IMR-90 (cell line): ENCODE data around the gene LAS1L. TPM values are rescaled to one million over a fixed set of nuclear protein-coding genes. Genes with fewer than 3 reads are reported as not detected.

Experiments used
- ATAC-seq: fragments of 200-7000 bp; cut with Tn5 transposase; 2 replicates; pipeline ENCODE4 v1.9.1; 2020; ENCODE audit warnings: low read depth, mild to moderate bottlenecking, moderate library complexity
- BruUV-seq: library from RNA; stranded (reverse); fragments of 400-500 nt; replicated peaks from 2 replicates; lab custom pipeline; 2021; lab: Mats Ljungman, UMichigan
- CTCF ChIA-PET: fragments of 300-600 bp; formaldehyde crosslinking; extraction: SDS; loops from one replicate; lab custom pipeline; 2021; ENCODE audit warnings: antibody characterized with exemption; lab: Yijun Ruan, JAX
- POLR2A ChIA-PET: fragments of 300-600 bp; sonication (Branson Sonifier 250); formaldehyde crosslinking; loops from one replicate; lab custom pipeline; 2022; ENCODE audit warnings: antibody characterized with exemption; ENCODE audit not compliant: unreplicated experiment; lab: Charles Lee
- DNase-seq: peaks from one replicate; pipeline ENCODE4 v3.0.0; 2013
- H2AFZ ChIP-seq: replicated peaks from 2 replicates; pipeline ENCODE3; 2013; ENCODE audit warnings: low read length, mild to moderate bottlenecking; ENCODE audit not compliant: poor library complexity
- H2AK5ac ChIP-seq: 2 replicates; pipeline ENCODE4 v1.6.1; 2013; ENCODE audit warnings: low read depth, low read length, inconsistent platforms
- H2AK9ac ChIP-seq: replicated peaks from 2 replicates; pipeline ENCODE3; 2013; ENCODE audit warnings: mild to moderate bottlenecking, low read depth, low read length, moderate library complexity; ENCODE audit not compliant: poor library complexity
- H2BK120ac ChIP-seq: 2 replicates; pipeline ENCODE4 v1.6.1; 2013; ENCODE audit warnings: low read depth, low read length, inconsistent platforms
- H2BK15ac ChIP-seq: 3 replicates; pipeline ENCODE4 v1.6.1; 2013; ENCODE audit warnings: low read depth, low read length, inconsistent platforms
- H2BK20ac ChIP-seq: 2 replicates; pipeline ENCODE4 v1.6.1; 2013; ENCODE audit warnings: low read depth, mild to moderate bottlenecking, inconsistent platforms, low read length, moderate library complexity
- H2BK5ac ChIP-seq: 2 replicates; pipeline ENCODE4 v1.6.1; 2013; ENCODE audit warnings: mild to moderate bottlenecking, low read depth, low read length, inconsistent platforms; ENCODE audit not compliant: poor library complexity, severe bottlenecking
- H3K14ac ChIP-seq: replicated peaks from 2 replicates; pipeline ENCODE4 v1.6.1; 2013; ENCODE audit warnings: low read depth, low read length, inconsistent platforms
- H3K18ac ChIP-seq: 2 replicates; pipeline ENCODE4 v1.6.1; 2013; ENCODE audit warnings: low read depth, low read length, control low read depth
- H3K23ac ChIP-seq: 2 replicates; pipeline ENCODE4 v1.6.1; 2013; ENCODE audit warnings: low read depth, low read length, inconsistent platforms
- H3K27ac ChIP-seq: 2 replicates; pipeline ENCODE4 v1.5.1; 2013; ENCODE audit warnings: mild to moderate bottlenecking, control low read depth, low read length; ENCODE audit not compliant: insufficient read depth
- H3K27me3 ChIP-seq: 2 replicates; pipeline ENCODE4 v1.6.1; 2013; ENCODE audit warnings: low read length; ENCODE audit not compliant: control insufficient read depth, insufficient read depth
- H3K36me3 ChIP-seq: 2 replicates; pipeline ENCODE4 v1.6.1; 2013; ENCODE audit warnings: low read length, mixed read lengths; ENCODE audit not compliant: control insufficient read depth, insufficient read depth
- H3K4ac ChIP-seq: 2 replicates; pipeline ENCODE4 v1.6.1; 2013; ENCODE audit warnings: low read depth, low read length, inconsistent platforms
- H3K4me1 ChIP-seq: 2 replicates; pipeline ENCODE4 v1.6.1; 2013; ENCODE audit warnings: low read length, mixed read lengths; ENCODE audit not compliant: control insufficient read depth, insufficient read depth
- H3K4me2 ChIP-seq: 2 replicates; pipeline ENCODE4 v1.6.1; 2013; ENCODE audit warnings: low read depth, mild to moderate bottlenecking, control low read depth, low read length, moderate library complexity
- H3K4me3 ChIP-seq: 2 replicates; pipeline ENCODE4 v1.5.1; 2013; ENCODE audit warnings: low read depth, mild to moderate bottlenecking, control low read depth, low read length, moderate library complexity; ENCODE audit not compliant: insufficient read depth
- H3K56ac ChIP-seq: 2 replicates; pipeline ENCODE4 v1.6.1; 2013; ENCODE audit warnings: low read length, inconsistent platforms; ENCODE audit not compliant: insufficient read depth; ENCODE audit errors: extremely low read depth
- H3K79me1 ChIP-seq, 2 experiments: 2 replicates each; pipeline ENCODE4 v1.6.1; 2013; ENCODE audit warnings: low read length in 2 of 2, inconsistent platforms in 1 of 2, low read depth in 1 of 2
- H3K9ac ChIP-seq: 2 replicates; pipeline ENCODE4 v1.6.1; 2013; ENCODE audit warnings: low read depth, low read length, control low read depth
- H3K9me1 ChIP-seq: 2 replicates; pipeline ENCODE4 v1.6.1; 2013; ENCODE audit warnings: low read length, inconsistent platforms; ENCODE audit not compliant: insufficient read depth
- H3K9me3 ChIP-seq: 2 replicates; pipeline ENCODE4 v1.6.1; 2013; ENCODE audit warnings: low read length; ENCODE audit not compliant: control insufficient read depth, insufficient read depth
- H4K20me1 ChIP-seq: 2 replicates; pipeline ENCODE4 v1.6.1; 2013; ENCODE audit warnings: low read length, inconsistent platforms; ENCODE audit not compliant: insufficient read depth
- H4K5ac ChIP-seq: 2 replicates; pipeline ENCODE4 v1.6.1; 2013; ENCODE audit warnings: mild to moderate bottlenecking, low read depth, low read length, control low read depth
- H4K8ac ChIP-seq, 2 experiments: 2 replicates each; pipeline ENCODE4 v1.6.1; 2013; ENCODE audit warnings: low read depth in 2 of 2, low read length in 2 of 2, control low read depth in 1 of 2, inconsistent platforms in 1 of 2
- H4K91ac ChIP-seq: 2 replicates; pipeline ENCODE4 v1.6.1; 2013; ENCODE audit warnings: low read depth, low read length, inconsistent platforms; ENCODE audit not compliant: insufficient read depth
- BHLHE40 ChIP-seq: fragments of 150-350 bp; IDR thresholded peaks from 2 replicates; pipeline ENCODE4 v1.6.1; 2016; ENCODE audit warnings: mild to moderate bottlenecking, low read depth, low read length
- CEBPB ChIP-seq: IDR thresholded peaks from 2 replicates; pipeline ENCODE4 v1.6.1; 2012; ENCODE audit warnings: low read depth, low read length, improper control_type of control experiment
- CHD1 ChIP-seq: IDR thresholded peaks from 2 replicates; pipeline ENCODE4 v1.6.1; 2012; ENCODE audit warnings: low read depth, low read length, improper control_type of control experiment
- FOS ChIP-seq: fragments of 150-350 bp; IDR thresholded peaks from 2 replicates; pipeline ENCODE4 v1.6.1; 2016; ENCODE audit warnings: low read depth, low read length
- MAFK ChIP-seq: IDR thresholded peaks from 2 replicates; pipeline ENCODE4 v1.6.1; 2012; ENCODE audit warnings: low read depth, low read length, improper control_type of control experiment
- MAZ ChIP-seq: IDR thresholded peaks from 2 replicates; pipeline ENCODE4 v1.6.1; 2012; ENCODE audit warnings: low read depth, mild to moderate bottlenecking, low read length, improper control_type of control experiment, moderate library complexity, borderline replicate concordance
- MXI1 ChIP-seq: IDR thresholded peaks from 2 replicates; pipeline ENCODE4 v1.6.1; 2012; ENCODE audit warnings: low read depth, mild to moderate bottlenecking, low read length, moderate library complexity, borderline replicate concordance
- NFE2L2 ChIP-seq: fragments of 150-350 bp; IDR thresholded peaks from 2 replicates; pipeline ENCODE4 v1.6.1; 2016; ENCODE audit warnings: low read depth, mild to moderate bottlenecking, low read length
- POLR2A ChIP-seq: IDR thresholded peaks from 2 replicates; pipeline ENCODE4 v1.6.1; 2012; ENCODE audit warnings: mild to moderate bottlenecking, low read depth, low read length
- RAD21 ChIP-seq: IDR thresholded peaks from 2 replicates; pipeline ENCODE4 v1.6.1; 2012; ENCODE audit warnings: low read length, improper control_type of control experiment
- RCOR1 ChIP-seq: IDR thresholded peaks from 2 replicates; pipeline ENCODE4 v1.6.1; 2012; ENCODE audit warnings: mild to moderate bottlenecking, low read length, improper control_type of control experiment; ENCODE audit not compliant: insufficient replicate concordance
- RFX5 ChIP-seq: IDR thresholded peaks from 2 replicates; pipeline ENCODE4 v1.8.0; 2012; ENCODE audit warnings: low read depth, mild to moderate bottlenecking, low read length, moderate library complexity
- SMC3 ChIP-seq: fragments of 150-350 bp; IDR thresholded peaks from 2 replicates; pipeline ENCODE4 v1.6.1; 2016; ENCODE audit warnings: low read depth, mild to moderate bottlenecking, antibody characterized with exemption, low read length, moderate library complexity
- dilution Hi-C: fragments of 300-500 bp; cut with HindIII; formaldehyde crosslinking; loops from one replicate; pipeline ENCODE4 v1.14.3; 2018; ENCODE audit warnings: low sequenced_read_pairs; ENCODE audit not compliant: unreplicated experiment
- in situ Hi-C: fragments of 300-500 bp; cut with MboI; formaldehyde crosslinking; loops from 3 replicates; pipeline ENCODE4 v1.14.3; 2019; ENCODE audit warnings: low sequenced_read_pairs, inconsistent platforms, mixed read lengths
- intact Hi-C: fragments of 100-400 bp; cut with micrococcal nuclease; formaldehyde crosslinking; loops from 2 replicates; pipeline ENCODE4 v1.10.0; 2022
- polyA plus RNA-seq, 3 experiments: library from polyadenylated mRNA; depleted of rRNA; stranded (reverse); fragments of >200 nt; gene quantifications; 2 replicates each; pipeline ENCODE4 v1.2.3, GENCODE V29; 2012; ENCODE audit warnings: low replicate concordance in 1 of 3
- total RNA-seq: library from RNA; depleted of rRNA; stranded (reverse); fragments of >200 nt; gene quantifications from 2 replicates; pipeline ENCODE4 v1.2.3, GENCODE V29; 2012
- TF ChIP-seq, protein P1 (sequence below): fragments of 150-350 bp; IDR thresholded peaks from 2 replicates; pipeline ENCODE4 v1.6.1; 2017; ENCODE audit warnings: mild to moderate bottlenecking, antibody characterized with exemption, low read length, low read depth
- TF ChIP-seq, protein P2 (sequence below): fragments of 150-350 bp; IDR thresholded peaks from 2 replicates; pipeline ENCODE4 v1.6.1; 2016; ENCODE audit warnings: low read depth, mild to moderate bottlenecking, low read length, moderate library complexity, borderline replicate concordance
- TF ChIP-seq, protein P3 (sequence below): conservative IDR thresholded peaks from 2 replicates; pipeline ENCODE4 v1.5.1; 2012; ENCODE audit warnings: mild to moderate bottlenecking, low read depth, low read length, improper control_type of control experiment

LAS1L gene
- total and polyA plus RNA-seq, 2 of the 4 experiments (the other 2 are of a cell fraction): 22.8 to 29.2 TPM

DNA sequence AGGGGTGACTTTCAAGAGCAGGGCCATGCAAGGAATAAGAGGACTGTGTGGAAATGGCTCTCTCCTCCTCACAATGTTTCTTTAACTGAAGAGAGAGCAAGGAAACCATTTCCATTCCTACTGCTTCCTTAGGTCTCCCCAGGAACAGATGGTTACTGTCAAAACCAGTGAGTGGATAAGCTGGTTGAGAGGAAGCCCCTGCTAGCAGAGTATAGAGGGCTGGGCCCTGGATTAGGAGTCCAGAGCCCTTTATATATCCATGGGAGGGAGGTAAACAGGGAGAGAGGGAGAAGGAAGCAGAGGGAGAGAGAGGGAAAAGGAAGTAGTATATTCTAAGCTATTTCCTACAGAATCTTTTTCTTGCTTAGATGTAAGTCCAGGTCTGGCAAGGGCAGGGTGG lies 43.8 kb upstream of the LAS1L start:
- H3K4me2 ChIP-seq: no peak overlapping the region
- H3K4ac ChIP-seq: no peak overlapping the region
- POLR2A ChIA-PET: interaction anchor here (0.6 kb wide), 1 partner anchor 48 kb away, joined by 4 read pairs; no protein-coding TSS in a partner anchor
- H4K8ac ChIP-seq: no peak overlapping the region
- in situ Hi-C loops: no loop called here
- no peaks in the 10 kb centered on the region for H3K4me1 ChIP-seq
- H2BK120ac ChIP-seq: no peak overlapping the region
- CTCF ChIA-PET: interaction anchor here (0.5 to 0.8 kb wide), 2 partner anchors 18 to 1151 kb away, joined by 4 read pairs; no protein-coding TSS in a partner anchor
- peaks cover 6% of the 10 kb centered on the region for H3K27me3 ChIP-seq
- H2BK20ac ChIP-seq: no peak overlapping the region
- H4K5ac ChIP-seq: no peak overlapping the region
- H4K20me1 ChIP-seq: no peaks in the 10 kb centered on the region
- no peak overlapping the region for H3K4me3 ChIP-seq
- DNase-seq (no peak), ATAC-seq (no peak)
- H3K9me1 ChIP-seq: no peaks in the 10 kb centered on the region
- no peaks in the 10 kb centered on the region for H3K9me3 ChIP-seq
- H2BK15ac ChIP-seq: no peak overlapping the region
- intact Hi-C loops: no loop called here
- TF ChIP-seq MAFK (no peak), MXI1 (no peak), BHLHE40 (no peak), MAZ (no peak), RCOR1 (no peak), CEBPB (no peak), RAD21 (no peak), POLR2A (no peak), SMC3 (no peak), RFX5 (no peak), FOS (no peak), CHD1 (no peak), NFE2L2 (no peak)
- TF ChIP-seq, protein P1, sequence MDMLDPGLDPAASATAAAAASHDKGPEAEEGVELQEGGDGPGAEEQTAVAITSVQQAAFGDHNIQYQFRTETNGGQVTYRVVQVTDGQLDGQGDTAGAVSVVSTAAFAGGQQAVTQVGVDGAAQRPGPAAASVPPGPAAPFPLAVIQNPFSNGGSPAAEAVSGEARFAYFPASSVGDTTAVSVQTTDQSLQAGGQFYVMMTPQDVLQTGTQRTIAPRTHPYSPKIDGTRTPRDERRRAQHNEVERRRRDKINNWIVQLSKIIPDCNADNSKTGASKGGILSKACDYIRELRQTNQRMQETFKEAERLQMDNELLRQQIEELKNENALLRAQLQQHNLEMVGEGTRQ: no peak
- TF ChIP-seq, protein P2, sequence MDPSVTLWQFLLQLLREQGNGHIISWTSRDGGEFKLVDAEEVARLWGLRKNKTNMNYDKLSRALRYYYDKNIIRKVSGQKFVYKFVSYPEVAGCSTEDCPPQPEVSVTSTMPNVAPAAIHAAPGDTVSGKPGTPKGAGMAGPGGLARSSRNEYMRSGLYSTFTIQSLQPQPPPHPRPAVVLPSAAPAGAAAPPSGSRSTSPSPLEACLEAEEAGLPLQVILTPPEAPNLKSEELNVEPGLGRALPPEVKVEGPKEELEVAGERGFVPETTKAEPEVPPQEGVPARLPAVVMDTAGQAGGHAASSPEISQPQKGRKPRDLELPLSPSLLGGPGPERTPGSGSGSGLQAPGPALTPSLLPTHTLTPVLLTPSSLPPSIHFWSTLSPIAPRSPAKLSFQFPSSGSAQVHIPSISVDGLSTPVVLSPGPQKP: no peak
- TF ChIP-seq, protein P3, sequence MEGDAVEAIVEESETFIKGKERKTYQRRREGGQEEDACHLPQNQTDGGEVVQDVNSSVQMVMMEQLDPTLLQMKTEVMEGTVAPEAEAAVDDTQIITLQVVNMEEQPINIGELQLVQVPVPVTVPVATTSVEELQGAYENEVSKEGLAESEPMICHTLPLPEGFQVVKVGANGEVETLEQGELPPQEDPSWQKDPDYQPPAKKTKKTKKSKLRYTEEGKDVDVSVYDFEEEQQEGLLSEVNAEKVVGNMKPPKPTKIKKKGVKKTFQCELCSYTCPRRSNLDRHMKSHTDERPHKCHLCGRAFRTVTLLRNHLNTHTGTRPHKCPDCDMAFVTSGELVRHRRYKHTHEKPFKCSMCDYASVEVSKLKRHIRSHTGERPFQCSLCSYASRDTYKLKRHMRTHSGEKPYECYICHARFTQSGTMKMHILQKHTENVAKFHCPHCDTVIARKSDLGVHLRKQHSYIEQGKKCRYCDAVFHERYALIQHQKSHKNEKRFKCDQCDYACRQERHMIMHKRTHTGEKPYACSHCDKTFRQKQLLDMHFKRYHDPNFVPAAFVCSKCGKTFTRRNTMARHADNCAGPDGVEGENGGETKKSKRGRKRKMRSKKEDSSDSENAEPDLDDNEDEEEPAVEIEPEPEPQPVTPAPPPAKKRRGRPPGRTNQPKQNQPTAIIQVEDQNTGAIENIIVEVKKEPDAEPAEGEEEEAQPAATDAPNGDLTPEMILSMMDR: no peak
- no peak overlapping the region for H3K56ac ChIP-seq
- no peak overlapping the region for H3K23ac ChIP-seq
- H4K91ac ChIP-seq: no peak overlapping the region
- no peak overlapping the region for H2AFZ ChIP-seq
- no peak overlapping the region for H2AK5ac ChIP-seq
- no peak overlapping the region for H3K18ac ChIP-seq
- H3K36me3 ChIP-seq: no peaks in the 10 kb centered on the region
- no TSS peak for BruUV-seq
- H2AK9ac ChIP-seq: no peak overlapping the region
- dilution Hi-C loops: no loop called here
- no peak overlapping the region for H3K14ac ChIP-seq
- no peak overlapping the region for H2BK5ac ChIP-seq
- no peak overlapping the region for H3K27ac ChIP-seq
- no peaks in the 10 kb centered on the region for H3K79me1 ChIP-seq
- no peak overlapping the region for H3K9ac ChIP-seq
